WTC11 (cell line): Measurements from ENCODE around the gene STRN4. TPM values are rescaled to one million over a fixed set of nuclear protein-coding genes. Genes with fewer than 3 reads are reported as not detected.

Experiments used
- ATAC-seq: fragments of 200-7000 bp; cut with Tn5 transposase; 2 replicates; pipeline ENCODE4 v1.10.0; 2021; ENCODE audit warnings: mild to moderate bottlenecking, moderate library complexity
- CTCF ChIA-PET: fragments of 300-600 bp; sonication (Branson Sonifier 250); formaldehyde crosslinking; loops from one replicate; lab custom pipeline; 2021; ENCODE audit warnings: antibody characterized with exemption; lab: Charles Lee
- POLR2A ChIA-PET: fragments of 350-600 bp; sonication (Branson Sonifier 250); formaldehyde crosslinking; loops from one replicate; lab custom pipeline; 2021; ENCODE audit warnings: antibody characterized with exemption; lab: Charles Lee
- DNase-seq: peaks from one replicate; pipeline ENCODE4 v3.0.0; 2021; ENCODE audit warnings: low spot score
- H3K27ac Mint-ChIP-seq: 2 replicates; pipeline ENCODE4 v1.8.0; 2021; ENCODE audit warnings: mixed read lengths
- H3K27me3 Mint-ChIP-seq: 2 replicates; pipeline ENCODE4 v1.8.0; 2021; ENCODE audit warnings: low read depth, mild to moderate bottlenecking, moderate library complexity, mixed read lengths
- H3K36me3 Mint-ChIP-seq: 2 replicates; pipeline ENCODE4 v1.8.0; 2021; ENCODE audit warnings: mixed read lengths
- H3K4me1 Mint-ChIP-seq: 2 replicates; pipeline ENCODE4 v1.8.0; 2022; ENCODE audit warnings: mixed read lengths
- H3K4me3 Mint-ChIP-seq: 2 replicates; pipeline ENCODE4 v1.8.0; 2021; ENCODE audit warnings: mild to moderate bottlenecking, moderate library complexity, mixed read lengths
- H3K9me3 Mint-ChIP-seq: 2 replicates; pipeline ENCODE4 v1.8.0; 2021; ENCODE audit warnings: mixed read lengths
- CREB1 ChIP-seq: sonication (generic); formaldehyde crosslinking; IDR thresholded peaks from 2 replicates; pipeline ENCODE4 v1.8.0; 2023; ENCODE audit warnings: mild to moderate bottlenecking, missing genetic modification reagents
- CREM ChIP-seq: sonication (generic); formaldehyde crosslinking; IDR thresholded peaks from 2 replicates; pipeline ENCODE4 v1.8.1; 2022; ENCODE audit warnings: mild to moderate bottlenecking, missing genetic modification reagents, moderate library complexity
- FOXK1 ChIP-seq: sonication (generic); formaldehyde crosslinking; IDR thresholded peaks from 2 replicates; pipeline ENCODE4 v1.8.0; 2022; ENCODE audit warnings: mild to moderate bottlenecking, moderate library complexity, missing genetic modification reagents
- GABPB1 ChIP-seq: sonication (generic); formaldehyde crosslinking; IDR thresholded peaks from 2 replicates; pipeline ENCODE4 v1.8.1; 2023; ENCODE audit warnings: mild to moderate bottlenecking, missing genetic modification reagents
- GTF2I ChIP-seq: fragments of 250-450 bp; sonication (Bioruptor Pico); conservative IDR thresholded peaks from 2 replicates; pipeline ENCODE4 v1.4.0; 2021; ENCODE audit warnings: mild to moderate bottlenecking
- JAZF1 ChIP-seq: fragments of 250-450 bp; sonication (Bioruptor Pico); IDR thresholded peaks from 2 replicates; pipeline ENCODE4 v1.9.0; 2021; ENCODE audit warnings: moderate library complexity, mild to moderate bottlenecking, inconsistent platforms
- NFE2L1 ChIP-seq: sonication (generic); formaldehyde crosslinking; IDR thresholded peaks from 2 replicates; pipeline ENCODE4 v1.8.1; 2023; ENCODE audit warnings: missing genetic modification reagents
- NR1H2 ChIP-seq: sonication (generic); formaldehyde crosslinking; IDR thresholded peaks from 2 replicates; pipeline ENCODE4 v1.9.0; 2021; ENCODE audit warnings: mild to moderate bottlenecking, moderate library complexity, missing genetic modification reagents
- OVOL2 ChIP-seq: fragments of 250-450 bp; sonication (Bioruptor Pico); IDR thresholded peaks from 2 replicates; pipeline ENCODE4 v1.9.0; 2021; ENCODE audit warnings: mild to moderate bottlenecking, borderline replicate concordance
- STAT6 ChIP-seq: sonication (generic); formaldehyde crosslinking; conservative IDR thresholded peaks from 2 replicates; pipeline ENCODE4 v1.8.1; 2023; ENCODE audit warnings: mild to moderate bottlenecking, low read depth, missing genetic modification reagents, moderate library complexity
- TP53 ChIP-seq: sonication (generic); formaldehyde crosslinking; IDR thresholded peaks from 2 replicates; pipeline ENCODE4 v1.8.1; 2023; ENCODE audit warnings: mild to moderate bottlenecking, missing genetic modification reagents
- ZNF121 ChIP-seq: sonication (generic); formaldehyde crosslinking; IDR thresholded peaks from 2 replicates; pipeline ENCODE4 v1.8.0; 2023; ENCODE audit warnings: missing genetic modification reagents
- ZNF232 ChIP-seq: sonication (generic); formaldehyde crosslinking; IDR thresholded peaks from 2 replicates; pipeline ENCODE4 v1.8.0; 2022; ENCODE audit warnings: mild to moderate bottlenecking, missing genetic modification reagents
- ZNF416 ChIP-seq: fragments of 250-450 bp; sonication (Bioruptor Pico); IDR thresholded peaks from 2 replicates; pipeline ENCODE4 v1.9.0; 2021; ENCODE audit warnings: mild to moderate bottlenecking, inconsistent platforms
- ZNF423 ChIP-seq: fragments of 250-450 bp; sonication (Bioruptor Pico); IDR thresholded peaks from 2 replicates; pipeline ENCODE4 v2.1.2; 2022; ENCODE audit warnings: mild to moderate bottlenecking, moderate library complexity
- ZNF671 ChIP-seq: fragments of 250-450 bp; sonication (Bioruptor Pico); IDR thresholded peaks from 2 replicates; pipeline ENCODE4 v1.8.0; 2021; ENCODE audit warnings: mild to moderate bottlenecking
- total RNA-seq: library from RNA; stranded (reverse); gene quantifications from 3 replicates; pipeline ENCODE4 v1.2.3, GENCODE V29; 2021
- TF ChIP-seq, protein P1 (sequence below): sonication (generic); formaldehyde crosslinking; IDR thresholded peaks from 2 replicates; pipeline ENCODE4 v1.8.1; 2022; ENCODE audit warnings: mild to moderate bottlenecking, moderate library complexity, missing genetic modification reagents
- TF ChIP-seq, protein P2 (sequence below): fragments of 250-450 bp; sonication (Bioruptor Pico); IDR thresholded peaks from 2 replicates; pipeline ENCODE4 v1.9.0; 2021; ENCODE audit warnings: mild to moderate bottlenecking

The STRN4 gene
- total RNA-seq, 1 experiment from 2014 or later, result 144 TPM

DNA sequence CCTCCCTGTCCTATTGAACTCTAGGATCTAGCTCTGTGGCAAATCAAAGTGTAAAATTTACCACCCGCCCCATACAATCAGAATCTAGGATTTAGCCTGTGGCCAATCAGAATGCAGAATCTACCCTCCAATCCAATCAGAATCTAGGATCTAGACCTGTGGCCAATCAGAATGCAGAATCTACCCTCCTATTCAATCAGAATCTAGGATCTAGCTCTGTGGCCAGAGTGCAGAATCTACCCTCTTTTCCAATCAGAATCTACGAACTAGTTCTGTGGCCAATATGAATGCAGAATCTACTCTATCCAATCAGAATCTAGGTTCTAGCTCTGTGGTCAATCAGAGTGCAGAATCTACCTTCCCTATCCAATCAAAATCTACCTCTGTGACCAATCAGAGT is 55.1 kb downstream of the STRN4 start:
- TF ChIP-seq ZNF671 (no peak), ZNF232 (CRISPR knock-in tag) (no peak)
- TF ChIP-seq, protein P1, sequence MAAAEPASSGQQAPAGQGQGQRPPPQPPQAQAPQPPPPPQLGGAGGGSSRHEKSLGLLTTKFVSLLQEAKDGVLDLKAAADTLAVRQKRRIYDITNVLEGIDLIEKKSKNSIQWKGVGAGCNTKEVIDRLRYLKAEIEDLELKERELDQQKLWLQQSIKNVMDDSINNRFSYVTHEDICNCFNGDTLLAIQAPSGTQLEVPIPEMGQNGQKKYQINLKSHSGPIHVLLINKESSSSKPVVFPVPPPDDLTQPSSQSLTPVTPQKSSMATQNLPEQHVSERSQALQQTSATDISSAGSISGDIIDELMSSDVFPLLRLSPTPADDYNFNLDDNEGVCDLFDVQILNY (CRISPR knock-in tag), result no peak
- ATAC-seq (no peak), DNase-seq (no peak)
- Mint-ChIP-seq H3K4me1 (peaks cover 1% of the 10 kb centered on the region), H3K27me3 (no peaks in the 10 kb centered on the region), H3K9me3 (peaks cover 6% of the 10 kb centered on the region), H3K36me3 (peaks cover 89% of the 10 kb centered on the region), H3K27ac (no peak overlapping the region), H3K4me3 (no peak overlapping the region)
- CTCF ChIA-PET, result no interaction called here
- POLR2A ChIA-PET, result no interaction called here

DNA sequence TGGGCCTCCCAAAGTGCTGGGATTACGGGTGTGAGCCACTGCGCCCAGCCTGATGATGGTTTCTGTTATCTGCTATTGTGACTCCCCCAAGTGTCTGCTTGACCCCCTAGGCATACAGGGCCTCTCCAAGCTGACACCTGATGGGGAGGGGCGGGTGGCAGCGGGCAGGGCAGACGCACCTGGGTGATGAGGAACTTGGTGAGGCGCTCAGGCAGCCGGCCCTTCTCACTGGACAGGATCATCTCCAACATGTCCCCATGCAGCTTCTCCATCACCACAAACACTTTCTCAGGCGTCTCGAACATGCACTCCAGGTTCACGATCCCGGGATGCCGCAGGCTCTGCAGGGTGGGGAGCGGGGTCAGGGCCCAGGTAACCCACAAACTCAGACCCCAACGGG is 56.9 kb downstream of the STRN4 start:
- no peak for DNase-seq
- Mint-ChIP-seq H3K36me3 (peaks cover 84% of the 10 kb centered on the region), H3K27ac (no peak overlapping the region)
- TF ChIP-seq GTF2I (CRISPR knock-in tag), result no peak
- no peak for TF ChIP-seq GABPB1
- no peak for TF ChIP-seq FOXK1
- no peak for TF ChIP-seq NR1H2
- TF ChIP-seq, all 79 proteins: peak for 0
- POLR2A ChIA-PET, result no interaction called here
- Mint-ChIP-seq H3K9me3 (peaks cover 6% of the 10 kb centered on the region), H3K27me3 (no peaks in the 10 kb centered on the region), H3K4me1 (no peaks in the 10 kb centered on the region), H3K4me3 (no peak overlapping the region)
- CTCF ChIA-PET, result interaction anchor here (0.5 kb wide), 1 partner anchor 151 kb away, joined by 3 read pairs; no protein-coding TSS in a partner anchor
- ATAC-seq, result no peak

DNA sequence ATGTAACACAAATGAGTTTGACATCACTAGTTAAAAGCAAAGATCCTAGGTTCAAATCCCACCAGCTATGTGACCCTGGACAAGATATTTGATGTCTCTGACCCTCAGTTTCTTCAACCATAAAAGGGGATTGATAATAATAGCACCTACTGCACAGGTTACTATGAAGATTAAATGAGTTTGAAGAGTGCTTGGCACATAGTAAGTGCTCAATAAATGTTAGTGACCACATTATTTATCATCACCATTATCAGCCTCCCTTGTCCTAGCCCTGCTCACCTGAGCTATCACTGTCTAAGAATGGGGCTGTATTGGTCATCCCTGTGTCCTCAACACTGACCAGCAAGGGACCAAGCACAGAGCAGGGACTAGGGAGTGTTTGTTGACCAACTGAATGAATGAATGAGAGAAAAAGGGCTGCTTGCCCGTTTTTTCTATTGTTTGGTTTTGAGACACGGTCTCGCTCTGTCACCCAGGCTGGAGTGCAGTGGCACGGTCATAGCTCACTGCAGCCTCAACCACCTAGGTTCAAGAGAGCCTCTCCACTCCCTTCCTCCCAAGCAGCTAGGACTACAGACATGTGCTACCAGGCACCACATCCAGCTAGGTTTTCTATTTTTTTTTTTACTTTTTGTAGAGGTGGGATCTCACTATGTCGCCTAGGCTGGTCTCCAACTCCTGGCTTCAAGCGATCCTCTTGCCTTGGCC is 58.7 kb downstream of the STRN4 start:
- no peaks in the 10 kb centered on the region for H3K27me3 Mint-ChIP-seq
- DNase-seq, result no peak
- H3K4me1 Mint-ChIP-seq, result no peaks in the 10 kb centered on the region
- H3K9me3 Mint-ChIP-seq, result peaks cover 6% of the 10 kb centered on the region
- H3K36me3 Mint-ChIP-seq, result peaks cover 79% of the 10 kb centered on the region
- no peak for ATAC-seq
- TF ChIP-seq CREB1 (CRISPR knock-in tag), result no peak
- no peak for TF ChIP-seq ZNF121 (CRISPR knock-in tag)
- TF ChIP-seq STAT6 (CRISPR knock-in tag), result no peak
- TF ChIP-seq TP53 (CRISPR knock-in tag), result no peak
- no peak for TF ChIP-seq OVOL2
- TF ChIP-seq NFE2L1 (CRISPR knock-in tag), result no peak
- TF ChIP-seq ZNF416 (CRISPR knock-in tag), result no peak
- no peak for TF ChIP-seq JAZF1
- TF ChIP-seq, protein P2, sequence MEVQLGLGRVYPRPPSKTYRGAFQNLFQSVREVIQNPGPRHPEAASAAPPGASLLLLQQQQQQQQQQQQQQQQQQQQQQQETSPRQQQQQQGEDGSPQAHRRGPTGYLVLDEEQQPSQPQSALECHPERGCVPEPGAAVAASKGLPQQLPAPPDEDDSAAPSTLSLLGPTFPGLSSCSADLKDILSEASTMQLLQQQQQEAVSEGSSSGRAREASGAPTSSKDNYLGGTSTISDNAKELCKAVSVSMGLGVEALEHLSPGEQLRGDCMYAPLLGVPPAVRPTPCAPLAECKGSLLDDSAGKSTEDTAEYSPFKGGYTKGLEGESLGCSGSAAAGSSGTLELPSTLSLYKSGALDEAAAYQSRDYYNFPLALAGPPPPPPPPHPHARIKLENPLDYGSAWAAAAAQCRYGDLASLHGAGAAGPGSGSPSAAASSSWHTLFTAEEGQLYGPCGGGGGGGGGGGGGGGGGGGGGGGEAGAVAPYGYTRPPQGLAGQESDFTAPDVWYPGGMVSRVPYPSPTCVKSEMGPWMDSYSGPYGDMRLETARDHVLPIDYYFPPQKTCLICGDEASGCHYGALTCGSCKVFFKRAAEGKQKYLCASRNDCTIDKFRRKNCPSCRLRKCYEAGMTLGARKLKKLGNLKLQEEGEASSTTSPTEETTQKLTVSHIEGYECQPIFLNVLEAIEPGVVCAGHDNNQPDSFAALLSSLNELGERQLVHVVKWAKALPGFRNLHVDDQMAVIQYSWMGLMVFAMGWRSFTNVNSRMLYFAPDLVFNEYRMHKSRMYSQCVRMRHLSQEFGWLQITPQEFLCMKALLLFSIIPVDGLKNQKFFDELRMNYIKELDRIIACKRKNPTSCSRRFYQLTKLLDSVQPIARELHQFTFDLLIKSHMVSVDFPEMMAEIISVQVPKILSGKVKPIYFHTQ (CRISPR knock-in tag), result no peak
- no peak for TF ChIP-seq ZNF423
- TF ChIP-seq CREM (CRISPR knock-in tag), result no peak
- H3K27ac Mint-ChIP-seq, result no peak overlapping the region
- CTCF ChIA-PET, result interaction anchor here (0.9 to 1.3 kb wide), 3 partner anchors 10 to 41 kb away, joined by 3 to 5 read pairs (median 3); no protein-coding TSS in a partner anchor
- POLR2A ChIA-PET, result no interaction called here
- H3K4me3 Mint-ChIP-seq, result no peak overlapping the region
